Measurements from ENCODE around the gene KCNJ13.

Gene KCNJ13

GRCh38 chr2:232783278-232783677 lies 6.9 kb upstream of the KCNJ13 start:
- DNase-seq, result no peak
- TF ChIP-seq POLR2A (IDR thresholded peaks at IDR 0.05; ENCODE audit: low read length) (no peak), GATA1 (IDR thresholded peaks at IDR 0.05; ENCODE audit: low read depth, low read length) (no peak)

GRCh38 chr2:232781765-232782164 lies 5.4 kb upstream of the KCNJ13 start:
- TF ChIP-seq POLR2A (IDR thresholded peaks at IDR 0.05; ENCODE audit: low read length) (no peak), GATA1 (IDR thresholded peaks at IDR 0.05; ENCODE audit: low read depth, low read length) (no peak)
- peak; percentile 10 to 45 for DNase-seq

- no peak for DNase-seq
- TF ChIP-seq POLR2A (IDR thresholded peaks at IDR 0.05; ENCODE audit: low read length) (no peak), GATA1 (IDR thresholded peaks at IDR 0.05; ENCODE audit: low read depth, low read length) (no peak)
Measured at GRCh38 chr2:232779934-232780333, 3.6 kb upstream of the KCNJ13 start.

GRCh38 chr2:232779465-232779864 lies 3.1 kb upstream of the KCNJ13 start:
- TF ChIP-seq POLR2A (IDR thresholded peaks at IDR 0.05; ENCODE audit: low read length), result no peak
- no peak for TF ChIP-seq GATA1 (IDR thresholded peaks at IDR 0.05; ENCODE audit: low read depth, low read length)
- no peak for DNase-seq

- TF ChIP-seq POLR2A (IDR thresholded peaks at IDR 0.05; ENCODE audit: low read length), result no peak
- no peak for TF ChIP-seq GATA1 (IDR thresholded peaks at IDR 0.05; ENCODE audit: low read depth, low read length)
- no peak for DNase-seq
Measured at GRCh38 chr2:232777276-232777675, 911 bp upstream of the KCNJ13 start.

- TF ChIP-seq GATA1 (IDR thresholded peaks at IDR 0.05; ENCODE audit: low read depth, low read length), result no peak
- TF ChIP-seq POLR2A (IDR thresholded peaks at IDR 0.05; ENCODE audit: low read length), result no peak
- DNase-seq, result no peak
Measured at GRCh38 chr2:232773815-232774214, 2.5 kb downstream of the KCNJ13 start.

- TF ChIP-seq GATA1 (IDR thresholded peaks at IDR 0.05; ENCODE audit: low read depth, low read length) (no peak), POLR2A (IDR thresholded peaks at IDR 0.05; ENCODE audit: low read length) (no peak)
- no peak for DNase-seq
Measured at GRCh38 chr2:232772531-232772930, 3.8 kb downstream of the KCNJ13 start.

GRCh38 chr2:232771870-232772269 lies 4.5 kb downstream of the KCNJ13 start:
- TF ChIP-seq POLR2A (IDR thresholded peaks at IDR 0.05; ENCODE audit: low read length) (no peak), GATA1 (IDR thresholded peaks at IDR 0.05; ENCODE audit: low read depth, low read length) (no peak)
- no peak for DNase-seq

- no peak for DNase-seq
- TF ChIP-seq GATA1 (IDR thresholded peaks at IDR 0.05; ENCODE audit: low read depth, low read length), result no peak
Measured at GRCh38 chr2:232770207-232770606, 6.2 kb downstream of the KCNJ13 start.

- no peak for DNase-seq
- TF ChIP-seq GATA1 (IDR thresholded peaks at IDR 0.05; ENCODE audit: low read depth, low read length) (no peak), POLR2A (IDR thresholded peaks at IDR 0.05; ENCODE audit: low read length) (no peak)
Measured at GRCh38 chr2:232767866-232768265, 8.5 kb downstream of the KCNJ13 start.

GRCh38 chr2:232761301-232761907 lies 15.0 kb downstream of the KCNJ13 start:
- peak; percentile 45 to 65 for DNase-seq

GRCh38 chr2:232757905-232758304 lies 18.5 kb downstream of the KCNJ13 start:
- TF ChIP-seq POLR2A (IDR thresholded peaks at IDR 0.05; ENCODE audit: low read length), result no peak
- no peak for TF ChIP-seq GATA1 (IDR thresholded peaks at IDR 0.05; ENCODE audit: low read depth, low read length)
- DNase-seq, result no peak

More at GRCh38 chr2:232761301-232761907, 15.0 kb downstream of the KCNJ13 start:
- TF ChIP-seq POLR2A (IDR thresholded peaks at IDR 0.05; ENCODE audit: low read length), result no peak

- TF ChIP-seq POLR2A (IDR thresholded peaks at IDR 0.05; ENCODE audit: low read length) (no peak), GATA1 (IDR thresholded peaks at IDR 0.05; ENCODE audit: low read depth, low read length) (no peak)
- no peak for DNase-seq
Measured at GRCh38 chr2:232750135-232750671, 26.2 kb downstream of the KCNJ13 start.

GRCh38 chr2:232749331-232749730 lies 27.0 kb downstream of the KCNJ13 start:
- DNase-seq, result no peak
- no peak for TF ChIP-seq GATA1 (IDR thresholded peaks at IDR 0.05; ENCODE audit: low read depth, low read length)
- no peak for TF ChIP-seq POLR2A (IDR thresholded peaks at IDR 0.05; ENCODE audit: low read length)

- TF ChIP-seq GATA1 (IDR thresholded peaks at IDR 0.05; ENCODE audit: low read depth, low read length), result no peak
- TF ChIP-seq POLR2A (IDR thresholded peaks at IDR 0.05; ENCODE audit: low read length), result no peak
- no peak for DNase-seq
Measured at GRCh38 chr2:232748038-232748437, 28.3 kb downstream of the KCNJ13 start.

Data from erythroblast (primary cell).